Kidney epithelial cell (primary cell): Measurements from ENCODE around the gene CEP68. TPM values are rescaled to one million over a fixed set of nuclear protein-coding genes. Genes with fewer than 3 reads are reported as not detected.

Experiments
- DNase-seq: peaks from one replicate; pipeline ENCODE4 v3.0.0-alpha.2; 2010; ENCODE audit warnings: low read depth
- H3K27me3 ChIP-seq: 2 replicates; pipeline ENCODE4 v1.6.0; 2011; ENCODE audit warnings: low read length; ENCODE audit not compliant: control insufficient read depth, insufficient read depth
- H3K36me3 ChIP-seq: 2 replicates; pipeline ENCODE4 v1.5.1; 2011; ENCODE audit warnings: low read length; ENCODE audit not compliant: control insufficient read depth, insufficient read depth
- H3K4me3 ChIP-seq: 2 replicates; pipeline ENCODE4 v1.5.1; 2011; ENCODE audit warnings: low read depth, mild to moderate bottlenecking, control low read depth, low read length
- CTCF ChIP-seq: IDR thresholded peaks from 2 replicates; pipeline ENCODE4 v1.5.1; 2011; ENCODE audit warnings: mild to moderate bottlenecking, moderate library complexity, low read length, control low read depth, inconsistent platforms; ENCODE audit not compliant: insufficient read depth, poor library complexity, severe bottlenecking
- total RNA-seq: library from RNA; depleted of rRNA; stranded (reverse); fragments of >200 nt; gene quantifications from 2 replicates; pipeline ENCODE4 v1.2.3, GENCODE V29; 2015

Gene CEP68
- total RNA-seq, 1 donor from 2014 or later: 5.2 TPM

DNA sequence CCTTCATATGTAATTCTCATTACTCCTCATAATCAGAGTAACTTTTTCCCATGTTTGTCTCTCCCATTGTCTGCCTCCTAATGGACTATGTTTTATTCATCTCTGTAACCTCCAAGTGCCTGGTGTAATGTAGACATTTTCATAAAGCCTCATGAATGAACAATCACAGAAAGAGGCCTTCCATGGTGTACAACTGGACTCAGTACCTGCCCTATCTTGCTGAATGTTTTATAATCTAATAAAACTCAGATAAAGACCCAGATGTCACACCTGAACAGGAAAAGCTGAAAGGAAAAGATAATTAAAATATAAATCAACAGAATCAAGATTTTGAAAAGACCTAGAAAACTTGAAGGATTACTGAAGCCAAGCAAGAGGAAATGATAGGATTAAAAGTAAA, 37.0 kb downstream of the CEP68 start:
- no peak for DNase-seq
- Histone ChIP-seq H3K27me3 (no peaks in the 10 kb centered on the region), H3K36me3 (no peaks in the 10 kb centered on the region), H3K4me3 (no peak overlapping the region)
- TF ChIP-seq CTCF: no peak

DNA sequence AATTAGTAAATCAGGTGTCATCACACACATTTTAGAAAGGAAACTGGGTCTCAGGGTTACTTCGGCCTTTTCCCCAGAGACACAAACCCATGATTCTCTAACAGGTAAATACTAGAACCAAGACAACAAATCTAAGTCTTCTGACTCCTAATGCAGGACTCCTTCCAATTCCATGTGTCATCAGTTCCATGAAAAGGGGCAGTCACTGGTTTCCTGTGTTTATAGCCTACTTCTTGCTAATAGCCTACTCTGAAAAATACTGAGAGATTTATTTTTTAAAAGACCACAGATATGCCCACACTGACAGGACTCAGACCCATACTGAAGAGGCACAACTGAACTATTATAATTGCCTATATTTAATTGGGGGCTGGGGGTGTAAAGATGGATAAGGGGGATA, 40.7 kb downstream of the CEP68 start:
- no peak for DNase-seq
- Histone ChIP-seq H3K27me3 (no peaks in the 10 kb centered on the region), H3K4me3 (no peak overlapping the region), H3K36me3 (no peaks in the 10 kb centered on the region)
- no peak for TF ChIP-seq CTCF

DNA sequence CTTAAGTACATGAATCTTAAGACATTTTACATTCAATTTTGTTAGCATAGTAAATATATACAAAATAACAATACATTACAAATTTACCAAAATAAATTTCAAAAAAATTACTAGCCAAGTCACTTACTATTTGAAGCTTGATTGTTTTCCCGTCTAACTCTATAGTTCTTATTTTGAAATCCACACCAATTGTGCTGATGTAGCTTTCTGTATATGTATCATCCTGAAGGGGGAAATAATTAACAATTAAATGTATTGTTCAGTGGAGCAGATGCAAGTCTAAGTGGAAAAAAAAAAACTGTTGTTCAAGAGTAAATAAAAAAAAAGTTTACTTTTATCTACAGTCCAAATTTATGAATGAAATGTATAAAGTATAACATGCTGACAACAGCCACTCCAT, 41.6 kb downstream of the CEP68 start:
- DNase-seq: no peak
- Histone ChIP-seq H3K27me3 (no peaks in the 10 kb centered on the region), H3K4me3 (no peak overlapping the region), H3K36me3 (no peaks in the 10 kb centered on the region)
- TF ChIP-seq CTCF: no peak

- Histone ChIP-seq H3K36me3 (no peaks in the 10 kb centered on the region), H3K4me3 (no peak overlapping the region), H3K27me3 (no peaks in the 10 kb centered on the region)
- DNase-seq: no peak
- TF ChIP-seq CTCF: no peak
Observed at GRCh38 chr2:65098741-65099140, 42.5 kb downstream of the CEP68 start.

- TF ChIP-seq CTCF: no peak
- Histone ChIP-seq H3K36me3 (no peaks in the 10 kb centered on the region), H3K4me3 (no peak overlapping the region), H3K27me3 (no peaks in the 10 kb centered on the region)
- no peak for DNase-seq
Observed at GRCh38 chr2:65101071-65101470, 44.9 kb downstream of the CEP68 start.

DNA sequence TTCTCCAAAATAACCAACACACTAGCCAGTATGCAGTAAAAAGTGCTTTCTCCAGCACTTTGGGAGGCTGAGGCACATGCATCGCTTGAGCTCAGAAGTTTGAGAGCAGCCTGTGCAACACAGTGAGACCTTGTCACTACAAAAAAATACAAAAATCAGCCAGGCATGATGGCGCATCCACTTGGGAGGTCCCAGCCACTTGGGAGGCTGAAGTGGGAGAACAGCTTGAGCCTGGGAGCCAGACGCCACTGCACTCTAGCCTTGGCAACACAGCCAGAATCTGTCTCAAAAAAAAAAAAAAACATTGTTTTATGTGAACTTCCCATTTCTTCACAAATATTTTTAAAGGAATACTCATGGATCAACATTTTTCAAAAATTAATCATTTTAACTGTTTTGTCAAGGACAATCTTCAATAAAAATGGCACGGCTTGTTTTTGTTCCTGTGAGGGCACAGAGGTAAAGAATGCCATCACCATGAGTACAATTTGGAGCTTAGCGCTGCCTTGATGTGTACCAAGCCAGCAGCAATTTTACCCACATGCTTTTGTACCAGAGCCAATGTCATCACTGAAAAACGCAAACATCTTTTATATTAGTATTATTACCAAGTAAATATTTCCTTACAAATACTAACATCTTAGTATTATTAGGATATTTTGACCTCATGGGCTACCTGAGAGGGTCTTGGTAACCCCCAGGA, 46.9 kb downstream of the CEP68 start:
- Histone ChIP-seq H3K4me3 (no peak overlapping the region), H3K36me3 (no peaks in the 10 kb centered on the region)
- TF ChIP-seq CTCF: no peak

More for the DNA sequence above, 46.9 kb downstream of the CEP68 start:
- H3K27me3 ChIP-seq: no peaks in the 10 kb centered on the region
- DNase-seq: no peak
